ENCODE results near the gene RTEL1. TPM values are rescaled to one million over a fixed set of nuclear protein-coding genes. Genes with fewer than 3 reads are reported as not detected.

Gene RTEL1
- total and polyA plus RNA-seq, 2 donors (not counting 1 experiment from before 2014, with no cell fraction given), result 15.1 to 32.6 TPM

- H3K4me3 Mint-ChIP-seq, result no peak overlapping the region
- ATAC-seq (ENCODE audit: low read depth) (no peak), DNase-seq (no peak)
- Histone ChIP-seq H2AFZ (ENCODE audit: insufficient read depth, low read depth, low read length, poor library complexity, severe bottlenecking) (no peak overlapping the region), H3K36me3 (replicated peaks in 1 of 2; ENCODE audit: control extremely low read depth in 1 of 2, control insufficient read depth in 1 of 2, extremely low read depth in 1 of 2, insufficient read depth in 2 of 2, low read length in 1 of 2) (no peaks in the 10 kb centered on the region), H3K79me2 (ENCODE audit: control insufficient read depth, insufficient read depth, low read length) (no peaks in the 10 kb centered on the region), H4K20me1 (ENCODE audit: control insufficient read depth, insufficient read depth, low read length, poor library complexity, severe bottlenecking) (no peaks in the 10 kb centered on the region), H3K4me1 (ENCODE audit: control insufficient read depth in 2 of 2, insufficient read depth in 2 of 2, low read length in 2 of 2) (peaks cover 0 to 14% of the 10 kb centered on the region in 2 donors), H3K9me3 (ENCODE audit: control extremely low read depth in 1 of 3, control insufficient read depth in 2 of 3, insufficient read depth in 1 of 3, low read length in 2 of 3) (peaks cover 0 to 3% (median 0%) of the 10 kb centered on the region in 3 donors), H3K27me3 (replicated peaks in 1 of 4; ENCODE audit: control extremely low read depth in 1 of 4, control insufficient read depth in 3 of 4, insufficient read depth in 4 of 4, low read length in 3 of 4) (peaks cover 0 to 2% (median 0%) of the 10 kb centered on the region in 4 experiments), H3K9ac (ENCODE audit: low read length) (no peak overlapping the region), H3K4me2 (replicated peaks; ENCODE audit: low read depth, low read length, poor library complexity, severe bottlenecking) (no peak overlapping the region), H3K4me3 (ENCODE audit: control extremely low read depth in 1 of 5, extremely low read depth in 1 of 5, insufficient read depth in 1 of 5, low read depth in 2 of 5, low read length in 4 of 5) (no peak overlapping the region), H3K27ac (ENCODE audit: low read length in 2 of 2) (no peak overlapping the region)
- ChIA-PET CTCF (no interaction called here), POLR2A (interaction anchor here (0.6 kb wide), 1 partner anchor 163 kb away, joined by 4 read pairs; no protein-coding TSS in a partner anchor)
- WGBS (ENCODE audit: insufficient coverage), result 90% methylated on average over 31 of the region's 31 CpGs
- H3K27me3 Mint-ChIP-seq, result no peaks in the 10 kb centered on the region
- no peaks in the 10 kb centered on the region for H3K9me3 Mint-ChIP-seq (ENCODE audit: insufficient read depth)
- intact Hi-C loops (cut with micrococcal nuclease), result no loop called here
- H3K27ac Mint-ChIP-seq, result no peak overlapping the region
- TF ChIP-seq CTCF (IDR thresholded peaks at IDR 0.05) (no peak), EZH2 (IDR thresholded peaks at IDR 0.05; ENCODE audit: borderline replicate concordance, insufficient read depth, low read depth, low read length, poor library complexity, severe bottlenecking) (no peak)
- H3K4me1 Mint-ChIP-seq, result peaks cover 3% of the 10 kb centered on the region
Measured at GRCh38 chr20:63688228-63689045, 30.3 kb downstream of the RTEL1 start.
